GM12801 (cell line): Measurements from ENCODE around the gene RAB44.

Source experiments
- CTCF ChIP-seq: IDR thresholded peaks from one replicate; pipeline ENCODE4 v1.5.1; 2011; ENCODE audit warnings: control low read depth; ENCODE audit not compliant: insufficient read length; ENCODE audit errors: extremely low read depth

The RAB44 gene

DNA sequence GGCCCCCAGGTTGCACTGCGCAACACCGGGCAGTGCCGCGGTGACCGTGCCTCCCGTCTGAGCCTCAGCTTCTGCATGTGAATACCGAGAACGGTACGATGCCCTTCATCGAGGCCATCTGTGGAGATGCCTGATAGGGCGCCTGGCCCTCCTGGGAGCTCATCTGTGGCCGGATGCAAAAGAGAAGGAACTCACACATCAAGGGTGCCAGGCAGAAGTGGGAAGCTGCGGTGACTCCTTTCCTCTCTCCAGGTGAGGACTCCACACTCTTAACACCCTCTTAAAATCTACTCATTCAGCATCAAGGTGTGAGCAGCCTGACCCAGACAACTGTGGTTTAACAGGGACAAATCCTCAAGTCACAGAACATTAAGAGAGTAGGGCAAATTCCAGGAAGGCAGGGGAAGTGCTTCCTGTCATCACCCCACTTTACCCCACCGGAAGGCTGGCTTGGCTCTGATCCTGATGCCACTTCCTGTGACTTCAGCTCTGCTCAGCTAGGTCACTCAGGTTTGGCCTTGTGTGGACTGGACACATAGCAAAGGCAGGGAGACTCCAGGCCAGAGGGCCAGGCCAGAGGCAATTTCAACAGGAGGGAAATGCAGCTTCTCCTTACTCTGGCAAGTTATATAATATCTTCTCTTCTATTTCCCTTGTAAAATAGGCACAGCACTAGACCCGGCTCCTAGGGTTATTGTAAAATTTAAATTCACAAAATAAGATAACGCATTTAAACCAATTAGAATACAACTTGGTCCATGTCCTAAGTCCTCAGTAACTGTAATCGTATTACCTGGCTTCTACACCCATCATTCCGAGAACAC is 72.3 kb downstream of the RAB44 start:
- no peak for TF ChIP-seq CTCF

DNA sequence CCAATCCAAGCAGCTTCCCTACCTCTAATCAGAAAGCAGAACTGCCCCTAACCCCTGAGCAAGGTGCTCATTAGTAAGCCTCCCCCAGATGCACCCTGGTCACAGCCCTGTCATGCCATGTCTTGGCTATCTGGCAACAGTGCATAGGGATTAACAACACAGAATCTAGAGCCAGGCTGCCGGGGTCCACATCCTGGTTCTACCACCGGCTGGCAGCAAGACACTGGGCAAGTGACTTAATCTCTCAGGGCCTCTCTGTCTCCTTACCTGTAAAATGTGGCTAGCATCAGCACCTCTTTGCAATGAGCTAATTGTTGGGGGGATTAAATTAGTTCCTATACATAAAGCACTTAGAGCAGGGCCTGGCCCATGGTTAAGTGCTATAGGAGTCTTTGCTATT is 73.5 kb downstream of the RAB44 start:
- no peak for TF ChIP-seq CTCF

DNA sequence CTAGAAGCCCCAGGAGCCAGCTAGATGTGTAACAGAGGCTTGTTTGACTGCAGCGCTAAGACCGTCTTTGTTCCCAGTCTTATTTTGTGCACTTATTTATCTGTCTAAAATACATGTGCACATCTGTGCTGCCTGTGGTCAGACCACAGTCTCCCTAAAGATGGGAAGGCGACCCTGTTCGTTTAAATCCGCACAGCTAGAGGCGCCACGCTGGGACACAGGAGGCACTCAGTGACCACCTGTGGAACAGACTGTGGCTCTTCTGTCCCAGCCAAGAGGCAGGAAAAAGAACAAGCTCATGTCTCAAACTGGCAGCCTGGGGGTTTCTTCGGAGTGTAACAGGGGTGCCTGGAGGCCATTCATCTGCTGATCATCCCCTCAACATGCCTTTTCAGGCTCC is 74.8 kb downstream of the RAB44 start:
- no peak for TF ChIP-seq CTCF

DNA sequence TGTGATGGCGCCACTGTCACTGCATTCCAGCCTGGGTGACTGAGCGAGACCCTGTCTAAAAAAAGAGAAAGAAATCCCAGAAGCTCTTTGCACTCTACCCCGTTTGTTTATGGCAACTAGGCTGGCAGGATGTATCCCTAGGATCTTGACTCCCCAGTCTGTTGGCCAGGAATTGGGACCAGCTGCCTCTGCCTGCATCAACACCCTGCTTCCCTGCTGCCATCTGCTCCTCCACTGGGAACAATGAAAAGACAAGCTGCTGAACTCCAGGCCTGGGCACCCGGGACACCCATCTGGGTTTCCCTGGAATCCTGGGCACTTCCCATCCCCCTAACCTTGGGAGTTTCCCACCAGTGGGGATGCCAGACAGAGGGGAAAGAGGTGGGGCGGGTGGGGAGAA is 76.7 kb downstream of the RAB44 start:
- TF ChIP-seq CTCF: no peak

DNA sequence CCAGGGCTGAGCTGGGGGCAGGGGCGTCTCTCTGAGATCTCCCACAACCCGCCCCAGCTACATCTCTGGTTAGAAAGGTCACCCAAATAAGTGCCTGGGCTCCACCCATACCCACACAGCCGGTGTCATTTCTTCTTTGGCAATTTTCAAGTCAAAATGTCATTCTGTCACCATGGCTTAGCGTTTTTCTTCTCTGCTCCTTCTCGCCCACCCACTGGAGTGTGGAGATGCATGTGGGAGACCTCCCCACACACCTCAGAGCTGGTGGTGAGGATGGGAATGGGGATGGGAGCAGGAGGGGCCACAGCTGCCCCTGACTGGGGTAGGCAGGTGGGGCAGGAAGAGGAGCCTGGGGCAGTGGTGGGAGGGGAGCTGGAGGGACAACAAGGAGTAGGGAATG is 78.5 kb downstream of the RAB44 start:
- TF ChIP-seq CTCF: no peak

- no peak for TF ChIP-seq CTCF
Observed at GRCh38 chr6:36777801-36778200, 80.2 kb downstream of the RAB44 start.

- no peak for TF ChIP-seq CTCF
Observed at GRCh38 chr6:36779227-36779626, 81.6 kb downstream of the RAB44 start.
